Stimulated activated naive CD8-positive, alpha-beta T cell treated with anti-CD3 and anti-CD28 coated beads, Interleukin-15, Interleukin-2, amounts not matched to agents 100 U/mL and 50 U/mL, for 24 hours (primary cell): ENCODE measurements around the gene KAT5.
A peak's percentile ranks its signal among the peaks of the same experiment; 100 is the strongest.
"Not testable (repeated sequence)": the region's sequence is repeated elsewhere in the genome, so short reads cannot be mapped to it uniquely, and the experiment has no call there.

ENCODE experiments used
- ATAC-seq: fragments of 150-1000 bp; cut with Tn5 transposase; one replicate; pipeline ENCODE4 v1.10.0; 2021
- DNase-seq: peaks from one replicate; pipeline ENCODE4 v3.0.0; 2021

KAT5 gene

DNA sequence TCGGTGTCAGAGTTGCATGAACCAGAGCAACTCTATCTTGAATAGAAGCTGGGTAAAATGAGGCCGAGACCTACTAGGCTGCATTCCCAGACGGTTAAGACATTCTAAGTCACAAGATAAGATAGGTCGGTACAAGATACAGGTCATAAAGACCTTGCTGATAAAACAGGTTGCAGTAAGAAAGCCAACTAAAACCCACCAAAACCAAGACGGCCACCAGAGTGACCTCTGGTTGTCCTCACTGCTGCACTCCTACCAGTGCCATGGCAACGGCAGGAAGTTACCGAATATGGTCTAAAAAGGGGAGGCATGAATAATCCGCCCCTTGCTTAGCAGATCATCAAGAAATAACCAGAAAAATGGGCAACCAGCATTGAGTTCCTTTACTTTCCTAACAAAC lies 2.4 kb upstream of the KAT5 start:
- DNase-seq = no peak
- ATAC-seq = no peak

DNA sequence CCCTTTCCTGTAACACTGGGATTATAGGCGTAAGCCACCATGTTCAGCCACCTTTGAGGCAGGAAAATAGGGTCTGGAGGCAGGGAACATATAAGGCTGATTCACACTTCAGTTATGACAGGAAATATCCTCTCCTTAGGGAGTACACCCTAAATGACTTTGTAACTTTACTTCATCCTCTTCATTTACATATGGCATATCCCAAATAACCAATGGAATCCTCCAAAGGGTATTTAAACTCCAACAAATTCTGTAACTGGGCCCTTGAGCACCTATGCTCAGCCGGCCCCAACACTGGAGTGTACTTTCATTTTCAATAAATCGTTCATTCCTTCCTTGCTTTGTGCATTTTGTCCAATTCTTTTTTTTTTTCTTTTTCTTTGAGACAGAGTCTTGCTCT lies 1.6 kb upstream of the KAT5 start:
- DNase-seq = no peak
- ATAC-seq = no peak

DNA sequence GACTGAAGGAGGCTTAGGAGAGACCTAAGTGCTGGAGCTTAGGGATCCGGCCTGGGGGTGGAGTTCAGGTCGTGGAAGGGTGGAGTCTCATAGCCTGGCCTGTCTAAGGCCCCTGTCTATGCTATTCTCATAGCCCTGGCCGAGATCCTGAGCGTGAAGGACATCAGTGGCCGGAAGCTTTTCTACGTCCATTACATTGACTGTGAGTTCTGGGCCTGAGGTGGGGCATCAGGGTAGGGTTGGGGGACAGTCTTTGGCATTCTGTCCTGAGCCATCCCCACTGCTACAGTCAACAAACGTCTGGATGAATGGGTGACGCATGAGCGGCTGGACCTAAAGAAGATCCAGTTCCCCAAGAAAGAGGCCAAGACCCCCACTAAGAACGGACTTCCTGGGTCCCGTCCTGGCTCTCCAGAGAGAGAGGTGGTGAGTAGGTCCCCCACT lies 603 bp downstream of the KAT5 start:
- DNase-seq = no peak
- no peak for ATAC-seq

DNA sequence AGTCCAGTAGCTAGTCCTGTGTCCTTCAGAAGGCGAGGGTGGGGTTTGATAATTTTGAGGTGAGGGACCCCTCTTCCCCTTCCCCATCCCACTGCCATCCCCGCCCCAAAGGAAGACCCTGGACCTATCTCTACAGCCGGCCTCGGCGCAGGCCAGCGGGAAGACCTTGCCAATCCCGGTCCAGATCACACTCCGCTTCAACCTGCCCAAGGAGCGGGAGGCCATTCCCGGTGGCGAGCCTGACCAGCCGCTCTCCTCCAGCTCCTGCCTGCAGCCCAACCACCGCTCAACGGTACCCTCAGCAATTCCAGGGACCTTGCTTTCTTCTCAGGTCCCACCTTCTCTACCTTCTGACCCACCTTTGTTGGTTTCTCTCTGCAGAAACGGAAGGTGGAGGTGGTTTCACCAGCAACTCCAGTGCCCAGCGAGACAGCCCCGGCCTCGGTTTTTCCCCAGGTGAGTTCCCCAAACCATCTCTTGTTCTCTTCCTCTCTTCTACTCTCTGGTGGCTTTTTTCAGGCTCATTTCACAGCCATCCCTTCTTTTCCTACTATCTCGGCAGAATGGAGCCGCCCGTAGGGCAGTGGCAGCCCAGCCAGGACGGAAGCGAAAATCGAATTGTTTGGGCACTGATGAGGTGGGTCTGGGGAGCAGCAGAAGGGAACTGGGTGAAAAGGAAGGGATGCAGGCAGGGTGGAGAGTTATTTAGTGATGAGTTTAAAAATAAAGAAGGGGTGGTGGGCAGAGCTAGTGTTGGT lies 1.3 kb downstream of the KAT5 start:
- DNase-seq = no peak
- no peak for ATAC-seq

DNA sequence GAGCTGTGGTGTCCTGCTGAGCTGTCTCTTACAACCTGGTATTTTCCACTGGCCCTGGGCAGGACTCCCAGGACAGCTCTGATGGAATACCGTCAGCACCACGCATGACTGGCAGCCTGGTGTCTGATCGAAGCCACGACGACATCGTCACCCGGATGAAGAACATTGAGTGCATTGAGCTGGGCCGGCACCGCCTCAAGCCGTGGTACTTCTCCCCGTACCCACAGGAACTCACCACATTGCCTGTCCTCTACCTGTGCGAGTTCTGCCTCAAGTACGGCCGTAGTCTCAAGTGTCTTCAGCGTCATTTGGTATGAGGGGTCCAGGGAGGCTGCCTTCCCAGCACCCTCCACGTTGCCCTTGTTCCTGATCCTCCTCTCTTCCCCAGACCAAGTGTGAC lies 2.4 kb downstream of the KAT5 start:
- ATAC-seq (no peak), DNase-seq (no peak)

DNA sequence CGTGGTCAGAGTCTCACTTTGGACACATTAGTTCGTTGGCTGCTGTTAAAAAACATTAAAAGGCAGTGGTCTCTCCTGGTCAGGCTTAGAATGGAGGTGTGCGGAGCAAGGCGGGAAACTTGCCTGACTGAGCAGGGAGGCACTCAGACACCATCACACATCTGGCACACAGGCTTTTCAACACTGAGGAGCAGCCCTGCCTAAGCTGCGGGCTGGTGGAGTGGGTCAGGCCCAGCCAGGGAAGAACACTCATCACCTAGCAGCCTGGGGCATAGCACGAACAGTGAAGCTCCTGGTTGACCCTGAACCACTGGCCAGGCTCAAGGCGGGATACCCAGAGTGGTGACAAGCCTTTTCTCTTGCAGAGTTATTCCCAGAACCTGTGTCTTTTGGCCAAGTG lies 4.2 kb downstream of the KAT5 start:
- no peak for DNase-seq

DNA sequence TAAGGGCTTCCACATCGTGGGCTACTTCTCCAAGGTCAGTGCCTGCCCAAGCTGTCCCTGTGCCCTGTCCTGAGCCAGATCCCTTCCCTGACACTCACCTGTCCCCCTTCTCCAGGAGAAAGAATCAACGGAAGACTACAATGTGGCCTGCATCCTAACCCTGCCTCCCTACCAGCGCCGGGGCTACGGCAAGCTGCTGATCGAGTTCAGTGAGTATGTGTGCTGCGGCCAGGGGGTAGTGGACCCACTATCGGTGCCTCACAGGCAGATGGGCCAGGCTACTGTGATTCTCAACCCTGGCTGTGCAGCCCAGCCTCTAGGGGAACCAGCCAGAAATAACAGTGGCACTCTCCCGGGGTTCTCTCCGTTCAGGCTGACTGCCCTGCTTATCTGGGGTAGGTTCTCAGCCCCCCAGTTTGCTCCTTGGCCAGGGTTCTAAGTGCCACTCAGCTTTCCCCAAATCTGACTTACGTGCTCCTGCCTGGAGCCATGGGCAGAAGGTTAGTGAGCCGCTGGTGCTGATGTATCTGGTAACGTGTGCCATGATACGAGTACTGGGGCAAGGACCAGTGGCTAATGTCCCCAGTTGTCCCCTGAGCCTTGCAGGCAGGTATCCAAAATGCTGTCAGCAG lies 4.8 kb downstream of the KAT5 start:
- no peak for DNase-seq
- ATAC-seq = no peak

More for the DNA sequence above, 4.2 kb downstream of the KAT5 start:
- ATAC-seq = no peak

DNA sequence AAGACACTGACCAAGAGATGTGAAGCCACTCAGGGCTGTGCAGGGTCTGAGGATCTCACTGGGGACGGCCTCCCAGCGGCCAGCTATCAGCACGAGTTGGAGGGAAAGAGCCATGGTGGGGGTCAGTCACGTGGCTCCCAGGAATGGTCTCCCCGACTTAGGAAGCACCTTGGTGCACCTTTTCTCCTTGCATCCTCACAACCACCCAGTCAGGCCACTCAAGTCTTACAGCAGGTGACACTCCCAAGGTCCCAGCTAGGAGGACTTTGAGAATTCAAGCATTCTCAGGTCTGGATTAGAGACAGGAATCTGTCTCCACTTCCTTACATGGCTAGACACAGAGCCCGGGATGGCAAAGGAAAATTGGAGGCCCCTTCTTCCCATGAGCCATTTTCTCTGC lies 5.9 kb downstream of the KAT5 start:
- DNase-seq (no peak), ATAC-seq (no peak)

DNA sequence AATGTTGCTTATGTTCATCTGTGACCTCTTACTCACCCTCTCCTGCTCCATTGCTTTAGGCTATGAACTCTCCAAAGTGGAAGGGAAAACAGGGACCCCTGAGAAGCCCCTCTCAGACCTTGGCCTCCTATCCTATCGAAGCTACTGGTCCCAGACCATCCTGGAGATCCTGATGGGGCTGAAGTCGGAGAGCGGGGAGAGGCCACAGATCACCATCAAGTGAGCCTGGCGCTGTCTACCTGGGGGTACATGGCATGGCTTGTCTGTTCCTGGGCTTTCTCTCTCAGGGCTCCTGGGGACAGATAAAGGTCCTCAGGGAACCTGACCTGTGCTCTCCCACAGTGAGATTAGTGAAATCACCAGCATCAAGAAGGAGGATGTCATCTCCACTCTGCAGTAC lies 6.5 kb downstream of the KAT5 start:
- DNase-seq = no peak
- ATAC-seq = no peak

DNA sequence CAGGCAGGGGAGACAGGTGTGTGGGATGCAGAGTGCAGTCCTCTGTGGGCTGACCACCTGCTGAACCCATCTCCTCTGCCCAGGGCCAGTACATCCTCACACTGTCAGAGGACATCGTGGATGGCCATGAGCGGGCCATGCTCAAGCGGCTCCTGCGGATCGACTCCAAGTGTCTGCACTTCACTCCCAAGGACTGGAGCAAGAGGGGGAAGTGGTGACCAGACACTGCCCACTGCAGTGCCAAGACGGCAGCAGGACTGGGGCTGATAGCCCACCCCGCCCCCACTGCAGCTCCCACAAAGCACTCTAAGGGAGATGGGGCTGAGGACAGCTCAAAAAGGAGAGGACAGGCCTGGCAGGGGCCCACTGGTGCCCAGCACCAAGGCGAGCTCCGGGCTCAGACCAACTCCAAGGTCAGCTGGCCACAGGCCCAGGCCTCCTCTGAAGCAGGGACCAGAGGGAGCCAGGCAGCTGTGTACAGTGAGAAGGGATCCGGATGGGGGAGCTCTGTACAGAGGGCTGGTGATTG lies 7.0 kb downstream of the KAT5 start:
- DNase-seq (no peak), ATAC-seq (no peak)

DNA sequence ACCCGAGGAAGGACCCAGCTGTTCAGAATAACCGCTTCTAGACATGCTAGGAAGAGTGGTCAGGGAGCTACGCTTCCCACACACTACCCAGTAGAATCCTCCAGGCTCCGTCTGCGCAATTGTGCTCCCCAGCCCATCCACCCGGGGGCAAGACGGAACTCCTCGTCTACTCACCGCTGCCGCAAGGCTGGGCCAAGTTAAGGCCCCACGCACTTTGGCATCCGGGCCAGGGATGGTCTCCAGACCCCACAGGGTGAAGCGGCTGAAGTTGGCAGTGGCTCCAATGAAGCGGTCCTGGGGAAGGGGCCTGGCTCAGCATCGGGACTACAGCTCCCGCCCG lies 7.8 kb downstream of the KAT5 start:
- DNase-seq (peak; percentile 42), ATAC-seq (peak; percentile 34)

DNA sequence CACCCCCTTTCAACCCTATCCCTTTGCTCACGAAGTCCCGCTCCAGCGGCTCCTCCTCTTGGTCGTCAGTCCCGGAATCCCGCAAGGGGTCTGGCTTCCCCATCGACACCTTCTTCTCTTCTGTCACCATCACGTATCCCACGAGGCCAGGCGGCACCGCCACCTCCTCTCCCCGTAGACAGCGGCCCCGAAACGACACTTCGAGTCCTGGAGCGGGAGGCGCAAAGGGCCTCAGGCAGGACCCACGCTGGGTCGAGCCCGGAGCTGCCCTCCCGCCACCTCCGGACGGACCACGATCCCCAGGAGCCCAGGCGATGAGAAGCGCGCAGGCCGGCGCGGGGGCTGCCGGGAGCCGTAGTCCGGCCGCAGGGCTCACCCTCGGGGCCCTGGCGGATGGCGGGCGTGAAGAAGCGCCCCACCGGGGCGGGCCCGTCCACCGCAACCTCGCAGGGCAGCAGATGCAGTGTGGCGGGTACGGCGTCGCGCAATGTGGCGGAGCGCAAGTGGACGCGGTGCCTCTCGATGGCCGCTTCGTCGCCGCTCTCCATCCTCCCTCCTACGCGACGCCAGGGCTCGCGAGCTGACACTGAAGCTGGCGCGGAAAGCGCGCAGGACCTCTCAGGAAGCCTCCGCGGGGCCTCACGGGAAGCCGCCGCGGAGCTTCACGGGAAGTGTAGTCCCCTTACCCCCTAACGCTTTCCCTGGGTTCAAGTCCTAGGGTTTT lies 8.3 kb downstream of the KAT5 start, which contains the start of gene RNASEH2C:
Gene RNASEH2C, minus strand, starts transcription at position 588 of the 724 bp plus-strand sequence. Its CDS starts 40 bp downstream, at position 548.
- ATAC-seq (peak; percentile 89), DNase-seq (peak; percentile 85)

DNA sequence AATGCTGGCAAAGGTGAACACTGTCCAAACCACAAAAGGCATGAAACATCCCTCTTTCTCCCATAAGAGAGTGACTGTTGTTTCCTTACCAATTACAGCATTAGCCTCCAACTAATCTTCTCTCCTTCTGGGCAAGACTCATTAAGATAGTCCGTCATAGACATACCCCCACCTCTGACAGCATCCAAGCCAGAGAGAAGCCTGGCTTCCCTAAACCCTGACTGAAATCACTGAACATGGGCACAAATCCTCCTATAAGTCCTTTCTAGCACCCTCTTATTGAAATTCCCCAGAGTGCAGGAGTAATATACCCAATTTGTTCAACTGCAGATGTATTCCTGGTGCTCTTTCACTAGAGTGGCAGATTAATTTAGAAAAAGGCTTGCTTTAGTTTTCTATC lies 10.2 kb downstream of the KAT5 start:
- ATAC-seq (no peak), DNase-seq (no peak)

DNA sequence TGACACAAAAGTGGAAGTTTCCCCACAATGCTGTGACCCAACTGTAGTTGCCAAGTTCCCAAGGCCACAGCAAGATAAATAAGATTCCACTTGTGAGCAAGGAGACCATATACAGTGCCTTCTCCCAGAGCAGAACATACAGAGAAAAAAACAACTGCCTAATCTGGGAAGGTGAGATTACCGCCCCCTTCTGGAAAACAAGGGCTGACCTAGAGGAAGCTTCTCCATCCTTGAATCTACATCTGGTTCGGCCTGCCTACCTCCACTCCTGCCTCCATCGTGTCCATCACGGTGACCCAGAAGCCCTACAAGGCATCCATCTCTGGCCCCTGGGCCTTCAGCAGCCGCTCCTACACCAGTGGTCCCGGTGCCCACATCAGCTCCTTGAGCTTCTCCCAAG lies 14.6 kb downstream of the KAT5 start:
- ATAC-seq = no peak
- DNase-seq = no peak

DNA sequence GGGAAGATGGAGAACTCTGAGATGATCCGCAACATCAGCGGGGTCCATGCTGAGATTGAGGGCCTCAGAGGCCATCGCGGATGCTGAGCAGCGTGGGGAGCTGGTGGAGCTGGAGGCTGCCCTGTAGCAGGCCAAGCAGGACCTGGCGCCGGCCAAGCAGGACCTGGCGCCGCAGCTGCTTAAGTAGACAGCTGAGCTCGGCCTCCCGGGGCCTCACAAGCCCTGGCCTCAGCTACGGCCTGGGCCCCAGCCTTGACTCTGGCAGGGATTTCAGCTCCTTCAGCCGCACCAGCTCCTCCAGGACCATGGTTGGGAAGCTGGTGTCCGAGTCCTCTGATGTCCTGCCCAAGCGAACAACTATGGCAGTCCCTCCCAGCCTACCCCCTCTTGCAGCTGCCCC lies 15.8 kb downstream of the KAT5 start:
- DNase-seq (no peak), ATAC-seq (no peak)

DNA sequence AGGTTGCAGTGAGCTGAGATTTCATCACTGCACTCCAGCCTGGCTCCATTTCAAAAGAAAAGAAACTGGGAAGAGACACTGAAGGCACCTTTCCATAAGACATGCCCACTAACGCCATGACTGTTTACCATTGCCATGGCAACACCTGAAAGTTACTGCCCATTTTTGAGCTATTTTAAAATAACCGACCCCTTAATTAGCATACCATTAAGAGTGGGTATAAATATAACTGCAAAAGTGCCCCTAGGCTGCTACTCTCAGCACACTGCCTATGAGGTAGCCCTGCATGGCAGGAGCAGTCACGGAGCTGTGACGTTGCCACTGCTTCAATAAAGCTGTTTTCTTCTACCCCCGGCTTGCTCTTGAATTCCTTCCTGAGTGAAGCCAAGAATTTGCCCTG lies 18.4 kb downstream of the KAT5 start:
- ATAC-seq (no peak), DNase-seq (no peak)

DNA sequence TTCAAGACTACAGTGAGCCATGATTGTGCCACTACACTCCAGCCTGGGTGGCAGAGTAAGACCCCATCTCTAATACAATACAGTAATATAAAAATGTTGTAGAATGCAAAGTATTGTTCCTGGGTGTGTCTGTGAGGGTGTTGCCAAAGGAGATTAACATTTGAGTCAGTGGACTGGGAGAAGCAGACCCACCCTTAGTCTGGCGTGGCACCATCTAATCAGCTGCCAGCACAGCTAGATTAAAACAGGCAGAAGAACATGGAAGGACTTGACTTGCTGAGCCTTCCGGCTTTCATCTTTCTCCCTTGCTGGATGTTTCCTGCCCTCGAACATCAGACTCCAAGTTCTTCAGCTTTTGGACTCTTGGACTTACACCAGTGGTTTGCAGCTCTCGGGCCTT lies 23.1 kb downstream of the KAT5 start:
- ATAC-seq, DNase-seq: not testable (repeated sequence)

DNA sequence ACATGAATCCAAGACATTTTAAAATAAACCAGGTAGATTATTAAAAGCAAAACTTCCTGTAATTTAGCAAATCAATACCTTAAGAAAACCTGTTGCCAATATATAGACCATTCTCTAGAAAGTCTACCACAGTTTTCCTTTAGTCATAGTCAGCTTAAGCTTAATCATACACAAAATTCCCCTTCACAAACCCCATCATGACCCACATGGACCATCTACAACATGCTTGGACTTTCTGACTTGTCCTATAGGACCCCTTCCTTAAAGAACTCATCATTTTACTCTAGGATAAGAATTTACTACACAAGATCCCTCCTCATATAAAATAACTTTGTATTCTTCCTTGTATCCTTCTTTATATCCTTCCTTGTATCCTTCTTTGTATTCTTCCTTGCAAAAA lies 24.8 kb downstream of the KAT5 start:
- DNase-seq = no peak
- no peak for ATAC-seq

DNA sequence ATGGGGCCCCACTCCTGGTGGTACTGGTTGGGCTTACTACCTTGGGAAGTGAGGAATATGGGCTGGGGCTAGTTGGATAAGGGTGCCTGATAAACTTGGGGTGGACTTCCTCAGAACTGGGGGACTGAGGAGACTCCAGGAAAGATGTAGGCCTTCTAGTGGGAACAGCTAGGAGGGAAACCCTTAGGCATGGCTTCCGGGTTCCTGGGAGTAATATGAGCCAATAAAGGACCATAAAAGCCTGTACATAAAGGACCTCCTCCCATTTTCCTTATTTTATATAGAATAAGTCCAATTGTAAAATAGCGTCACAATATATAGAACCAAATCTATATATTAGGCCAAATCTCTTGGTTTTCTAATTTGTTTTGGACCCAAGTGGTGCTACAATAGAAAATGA lies 27.0 kb downstream of the KAT5 start:
- DNase-seq = no peak
- no peak for ATAC-seq

DNA sequence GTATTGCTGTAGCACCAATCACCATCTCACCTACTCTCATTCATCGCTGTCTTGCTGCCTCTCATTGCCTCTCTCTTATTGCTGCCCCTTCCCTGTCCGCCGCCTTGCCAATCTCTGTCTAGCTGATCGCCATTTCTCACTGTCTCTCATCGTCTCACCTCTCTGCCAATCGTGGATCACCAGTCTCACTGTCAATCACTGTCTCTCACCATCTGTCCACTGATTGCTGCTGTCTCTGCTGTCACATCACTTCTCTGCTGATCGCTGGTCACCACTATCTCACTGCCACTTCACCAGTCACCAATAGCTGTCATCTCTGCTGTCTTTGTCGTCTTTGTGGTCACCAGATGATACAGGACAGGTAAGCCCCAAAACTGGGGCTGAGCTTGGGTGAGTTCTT lies 29.1 kb downstream of the KAT5 start:
- DNase-seq (no peak), ATAC-seq (no peak)

DNA sequence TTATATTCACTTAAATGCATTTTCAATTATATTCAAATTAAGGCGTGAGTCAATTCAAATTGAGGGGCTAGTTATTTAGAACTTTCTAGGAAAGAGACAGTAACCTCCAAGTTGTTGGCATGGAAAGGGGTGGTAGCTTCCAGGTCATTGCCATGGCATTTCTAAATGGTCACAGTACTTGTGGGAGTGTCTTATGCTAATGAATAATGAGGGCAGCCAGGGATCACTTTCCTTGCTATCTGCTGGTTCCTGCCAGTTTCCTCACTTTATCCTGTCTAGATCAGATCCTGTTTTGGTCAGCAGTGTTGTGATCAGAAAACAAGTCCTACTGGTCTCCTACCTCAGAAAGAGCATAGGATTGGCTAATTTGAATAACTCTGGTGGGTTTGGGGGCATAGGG lies 30.3 kb downstream of the KAT5 start:
- ATAC-seq (no peak), DNase-seq (no peak)

DNA sequence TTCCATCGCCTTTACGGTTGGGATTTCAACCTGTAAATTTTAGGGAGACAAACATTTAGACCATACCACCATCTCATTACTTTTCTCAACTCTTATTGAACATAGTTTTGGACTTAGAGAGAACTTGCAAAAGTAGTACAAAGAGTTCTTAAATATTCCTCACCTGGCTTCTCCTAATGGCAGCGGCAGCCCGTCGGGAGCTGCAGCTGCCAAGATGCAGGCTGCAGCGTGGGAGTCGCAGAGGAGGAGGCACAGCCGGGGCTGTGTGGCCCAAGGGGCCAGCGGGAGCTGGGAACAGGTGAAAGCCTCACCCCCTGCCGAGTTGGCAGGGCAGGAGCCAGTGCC lies 31.6 kb downstream of the KAT5 start:
- no peak for DNase-seq
- no peak for ATAC-seq

DNA sequence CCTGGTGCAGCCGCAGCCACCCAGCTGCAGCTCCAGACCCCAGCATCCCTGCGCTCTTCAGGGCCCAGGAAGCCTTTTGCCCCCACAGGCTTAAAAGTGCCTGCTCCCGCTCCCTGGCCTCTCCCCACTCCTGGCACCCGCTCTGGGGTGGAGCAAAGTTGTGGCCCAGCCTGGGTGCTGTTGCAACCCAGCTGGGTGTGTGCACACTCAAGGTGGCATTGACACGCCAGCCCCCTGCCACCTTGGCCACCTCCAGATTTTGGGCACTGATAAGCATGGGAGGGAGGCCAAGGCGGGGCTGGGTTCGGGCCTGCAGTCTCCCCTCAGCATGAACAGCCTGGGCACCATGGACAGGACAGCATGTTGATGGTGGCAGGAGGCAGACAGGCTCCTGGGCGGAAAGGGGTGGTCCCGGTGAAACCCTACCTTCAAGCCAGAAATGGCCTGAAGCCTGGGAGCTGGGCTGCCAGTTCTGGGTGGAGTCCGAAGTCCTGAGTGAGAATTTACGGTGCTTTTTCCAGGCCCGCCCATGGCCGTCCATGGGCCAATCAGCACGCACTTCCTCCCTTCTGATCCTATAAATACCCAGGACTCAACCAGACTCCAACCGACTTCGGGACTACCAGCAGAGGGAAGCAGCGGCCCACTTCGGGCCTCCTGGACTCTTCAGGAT lies 32.1 kb downstream of the KAT5 start:
- ATAC-seq (peak; percentile 52), DNase-seq (peak; percentile 21)
